NCI-H69 (cell line): ENCODE results near the gene TFDP3.

Experiments
- DNase-seq: peaks from one replicate; lab custom pipeline; 2025; lab: John Stamatoyannopoulos, UW

Gene TFDP3

DNA sequence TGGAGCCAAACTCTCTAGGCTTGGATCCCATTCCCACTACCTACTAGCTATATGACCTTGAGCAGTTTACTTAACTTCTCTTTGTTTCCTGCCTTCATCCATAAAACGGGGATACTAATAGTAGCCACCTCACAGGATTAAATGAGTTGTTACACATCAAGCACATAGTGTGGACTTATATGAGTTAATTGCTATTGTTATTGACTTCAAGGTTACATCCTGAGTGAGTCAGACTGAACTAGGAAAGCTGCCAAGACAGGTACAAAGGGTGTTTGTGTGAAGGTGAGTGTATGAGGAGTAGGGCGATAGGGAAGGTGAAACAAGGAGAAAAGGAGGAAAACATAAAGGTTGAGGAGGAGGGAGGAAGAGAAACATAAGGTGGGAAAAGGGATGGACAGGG is 32.2 kb downstream of the TFDP3 start:
- no peak for DNase-seq

DNA sequence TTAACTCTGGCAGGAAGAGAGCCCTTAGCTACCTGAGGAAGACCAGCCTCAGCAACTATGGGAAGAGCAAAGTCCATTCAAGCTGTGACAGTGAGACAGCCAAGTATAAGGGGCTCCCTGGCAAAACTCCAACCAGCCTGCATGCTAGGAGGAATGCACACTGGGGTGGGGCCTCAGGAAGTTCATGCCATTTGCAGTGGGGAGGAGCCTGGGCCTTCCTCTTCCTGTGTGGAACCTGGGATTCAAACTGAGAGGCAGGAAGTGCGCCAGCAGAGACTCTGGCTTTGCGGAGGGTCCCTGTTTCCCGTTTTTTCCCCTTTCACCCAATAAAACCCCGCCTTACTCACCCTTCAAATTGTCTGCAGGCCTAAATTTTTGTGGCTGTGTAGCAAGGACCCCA is 33.0 kb downstream of the TFDP3 start:
- no peak for DNase-seq

DNA sequence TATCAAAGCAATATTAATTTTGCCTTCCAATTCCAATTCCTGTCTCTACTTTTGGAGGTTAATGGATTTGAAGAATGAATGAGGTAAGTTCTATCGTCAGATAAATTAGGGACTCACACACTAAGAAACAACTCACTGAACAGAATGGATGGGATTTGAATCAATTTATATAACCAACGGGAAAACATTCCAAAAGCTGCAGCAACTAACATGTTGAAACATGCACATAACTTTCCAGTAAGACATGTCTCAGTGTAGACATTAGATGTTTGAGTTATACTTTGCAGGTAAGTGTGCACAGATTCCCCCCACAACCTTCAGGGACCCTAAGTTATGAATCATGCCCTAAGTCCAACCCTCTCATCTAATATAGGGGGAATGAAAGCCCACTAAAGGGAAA is 34.3 kb downstream of the TFDP3 start:
- DNase-seq, result no peak

DNA sequence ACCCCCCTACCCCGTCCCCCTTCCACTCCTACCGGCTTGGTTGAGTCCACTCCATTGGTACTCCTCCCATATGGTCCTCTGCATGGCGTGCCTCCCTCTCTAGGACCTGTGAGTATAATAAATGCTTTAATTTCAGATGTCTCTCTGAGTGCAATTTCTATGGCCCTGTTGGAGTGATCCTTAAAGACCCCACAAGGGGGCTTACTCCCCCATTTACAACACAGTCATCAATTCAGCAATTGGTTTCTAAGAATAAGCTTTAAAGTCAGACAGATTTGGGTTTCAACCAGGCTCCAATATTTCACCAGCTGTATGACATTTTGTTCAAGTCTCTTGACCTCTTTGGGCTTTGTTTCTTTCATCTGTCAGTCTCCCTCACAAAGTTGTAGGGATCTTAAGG is 38.7 kb downstream of the TFDP3 start:
- no peak for DNase-seq

DNA sequence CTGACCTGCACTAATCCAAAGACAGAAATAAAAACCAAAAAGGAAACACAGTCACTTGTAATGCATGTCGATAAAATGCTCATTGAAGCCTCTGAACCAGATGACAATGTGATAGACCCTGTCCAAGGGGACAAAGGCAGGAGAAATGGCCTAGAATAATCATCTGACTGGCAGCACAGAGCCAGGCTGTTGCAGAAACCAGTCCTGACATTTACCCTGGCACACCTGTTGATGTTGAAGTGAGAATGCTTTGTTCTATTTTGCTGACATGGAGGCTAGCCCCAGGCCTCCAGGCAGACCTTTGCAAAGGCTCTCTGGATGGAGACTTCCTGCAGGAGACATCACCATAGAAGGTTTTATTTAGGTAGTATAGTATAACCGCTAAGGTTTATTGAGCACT is 41.0 kb downstream of the TFDP3 start:
- no peak for DNase-seq

DNA sequence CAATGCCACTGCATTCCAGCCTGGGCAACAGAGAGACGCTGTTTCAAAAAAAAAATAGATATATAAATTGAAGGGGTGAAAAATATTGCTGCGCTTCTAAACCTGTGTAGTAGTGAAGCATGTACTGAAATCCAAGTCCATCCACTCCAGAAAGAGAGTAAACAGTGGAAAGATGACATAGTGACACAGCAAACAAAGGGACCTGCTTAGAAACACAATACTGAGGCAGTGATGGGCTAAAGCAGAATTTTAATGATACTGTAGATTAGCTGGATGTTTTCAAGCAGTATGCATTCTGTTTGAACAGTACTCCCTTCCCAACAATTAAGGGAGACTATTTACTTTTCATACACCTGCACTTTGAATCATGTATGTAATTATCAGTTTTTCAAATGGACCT is 42.5 kb downstream of the TFDP3 start:
- DNase-seq, result peak; percentile 4

DNA sequence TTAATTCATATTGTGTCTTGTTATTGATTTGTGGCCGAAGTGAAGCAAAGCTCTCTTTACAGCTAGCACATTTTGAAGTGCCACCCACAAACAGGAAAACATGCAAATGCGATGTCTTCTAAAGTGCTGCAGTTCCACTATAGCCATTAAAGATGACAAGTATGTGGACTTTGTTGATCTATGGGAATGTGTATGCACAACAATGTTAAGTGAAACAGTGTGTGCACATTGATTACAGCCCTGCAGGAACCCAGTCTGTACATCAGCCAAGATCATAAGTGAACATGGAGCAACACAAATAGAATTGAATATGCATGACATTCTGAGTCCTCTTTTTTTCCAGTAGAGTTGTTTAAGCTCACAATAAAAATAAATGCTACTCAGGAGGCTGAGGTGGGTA is 43.0 kb downstream of the TFDP3 start:
- no peak for DNase-seq

DNA sequence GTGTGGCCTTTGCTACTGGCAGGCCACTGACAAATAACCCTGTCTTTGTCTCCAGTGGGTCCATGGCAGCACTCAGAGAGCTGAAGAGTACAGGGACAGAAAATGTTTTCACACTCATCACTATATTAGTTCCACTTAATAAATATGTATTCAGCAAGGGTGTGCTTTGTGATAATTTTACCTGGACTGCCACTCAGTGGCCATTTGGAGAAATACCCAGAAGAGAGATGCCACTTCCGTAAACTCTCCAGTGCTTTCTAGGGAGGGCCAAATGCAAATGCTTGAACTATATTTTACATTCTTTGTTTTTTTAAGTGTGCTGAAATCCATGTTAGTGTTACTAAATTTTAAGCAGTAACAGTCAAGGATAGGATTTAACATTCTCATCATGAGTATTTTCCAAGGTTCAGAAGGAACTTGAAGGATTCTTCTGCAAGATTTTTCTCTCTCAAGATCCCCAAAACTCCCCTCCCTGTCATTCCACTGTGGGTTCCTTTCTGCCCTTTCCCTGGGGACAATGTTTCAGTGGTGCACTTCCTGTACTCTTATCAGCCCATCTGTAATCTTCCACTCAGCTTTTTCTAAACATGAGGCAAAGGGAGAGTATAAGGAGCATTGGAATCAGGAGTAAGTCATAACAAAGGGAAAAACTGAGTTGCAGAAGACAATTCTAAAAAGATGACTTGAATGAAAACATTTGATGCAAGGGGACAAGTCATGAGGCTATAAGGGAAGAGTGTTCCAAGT is 46.0 kb downstream of the TFDP3 start:
- no peak for DNase-seq
